ENCODE measurements around the gene ZDHHC9.

GRCh38 chrX:129760155-129760554, 83.5 kb downstream of the ZDHHC9 start:
- no peak for TF ChIP-seq CTCF (IDR thresholded peaks at IDR 0.05)
- no peak for TF ChIP-seq POLR2A (IDR thresholded peaks at IDR 0.05)
- no peak for TF ChIP-seq POLR2AphosphoS5 (IDR thresholded peaks at IDR 0.05)
